Retinal pigment epithelial cell (primary cell): ENCODE results near the gene ITPKB.

Experiments
- DNase-seq: peaks from one replicate; pipeline ENCODE4 v3.0.0-alpha.2; 2010; ENCODE audit warnings: low read depth
- H3K4me3 ChIP-seq: 2 replicates; pipeline ENCODE4 v1.5.1; 2011; ENCODE audit warnings: mild to moderate bottlenecking, low read length, control low read depth, moderate library complexity
- CTCF ChIP-seq: conservative IDR thresholded peaks from 2 replicates; pipeline ENCODE4 v1.5.1; 2011; ENCODE audit warnings: low read depth, low read length, control low read depth, inconsistent platforms

Gene ITPKB

GRCh38 chr1:226589008-226589733 lies 149.9 kb downstream of the ITPKB start:
- no peak for TF ChIP-seq CTCF
- H3K4me3 ChIP-seq, result no peak overlapping the region
- DNase-seq, result no peak

- DNase-seq, result no peak
- no peak overlapping the region for H3K4me3 ChIP-seq
- no peak for TF ChIP-seq CTCF
Measured at GRCh38 chr1:226588484-226588883, 150.6 kb downstream of the ITPKB start.

GRCh38 chr1:226586650-226587422 lies 152.2 kb downstream of the ITPKB start:
- no peak for TF ChIP-seq CTCF
- DNase-seq, result no peak
- no peak overlapping the region for H3K4me3 ChIP-seq

DNA sequence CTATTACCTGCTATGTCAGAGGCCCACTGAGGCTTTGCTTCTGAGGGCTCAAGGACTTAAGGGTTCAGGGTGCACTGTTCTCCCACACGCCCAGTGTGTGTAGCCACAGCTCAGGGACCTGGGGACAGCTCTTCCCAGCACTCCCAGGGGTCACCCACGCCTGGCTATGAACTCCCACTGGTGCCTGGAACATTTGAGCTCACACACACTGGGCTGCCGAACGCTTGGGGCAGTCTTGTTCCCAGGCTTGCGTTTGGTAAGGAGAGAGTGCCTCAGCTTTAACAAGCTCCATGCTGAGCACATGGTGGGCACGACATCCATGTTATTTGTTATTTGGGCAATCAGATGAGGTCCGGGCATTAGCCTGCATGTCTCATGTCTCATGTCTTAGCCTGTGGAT lies 153.0 kb downstream of the ITPKB start:
- no peak for DNase-seq
- TF ChIP-seq CTCF, result no peak
- H3K4me3 ChIP-seq, result no peak overlapping the region

GRCh38 chr1:226584164-226584563 lies 154.9 kb downstream of the ITPKB start:
- no peak overlapping the region for H3K4me3 ChIP-seq
- no peak for DNase-seq

GRCh38 chr1:226582966-226583365 lies 156.1 kb downstream of the ITPKB start:
- no peak for DNase-seq
- no peak overlapping the region for H3K4me3 ChIP-seq
- TF ChIP-seq CTCF, result no peak

More at GRCh38 chr1:226584164-226584563, 154.9 kb downstream of the ITPKB start:
- TF ChIP-seq CTCF, result no peak
